PC-9 (cell line): ENCODE measurements around the gene NFKBIZ.

Experiments used
- EZH2 ChIP-seq: fragments of 200-600 bp; sonication (generic); IDR thresholded peaks from 2 replicates; pipeline ENCODE4 v1.8.0; 2017; ENCODE audit warnings: antibody characterized with exemption, low read depth
- TF ChIP-seq, protein P1 (sequence below): fragments of 200-600 bp; sonication (generic); conservative IDR thresholded peaks from 2 replicates; pipeline ENCODE4 v1.6.1; 2017; ENCODE audit warnings: mixed run types, antibody characterized with exemption, mild to moderate bottlenecking, moderate library complexity

DNA sequence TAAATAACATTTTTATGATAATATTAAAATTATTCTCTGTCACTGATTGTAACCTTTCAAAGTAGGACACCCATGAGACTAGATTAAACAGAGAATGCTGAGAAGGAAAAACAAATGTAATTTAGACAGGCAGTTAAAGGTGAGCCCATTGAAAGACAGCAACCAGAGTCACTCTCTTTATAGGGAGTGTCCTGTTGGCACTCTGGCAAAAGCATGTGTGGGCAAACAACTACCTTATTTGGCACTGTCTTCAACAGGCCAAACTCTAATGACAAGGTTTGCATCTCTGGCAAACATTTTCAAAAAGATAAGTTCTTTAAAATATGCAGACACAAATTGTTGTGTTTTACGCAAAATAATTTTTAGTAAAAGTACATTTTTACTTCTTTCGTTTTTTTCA lies 29.8 kb downstream of the NFKBIZ start:
- TF ChIP-seq, protein P1, sequence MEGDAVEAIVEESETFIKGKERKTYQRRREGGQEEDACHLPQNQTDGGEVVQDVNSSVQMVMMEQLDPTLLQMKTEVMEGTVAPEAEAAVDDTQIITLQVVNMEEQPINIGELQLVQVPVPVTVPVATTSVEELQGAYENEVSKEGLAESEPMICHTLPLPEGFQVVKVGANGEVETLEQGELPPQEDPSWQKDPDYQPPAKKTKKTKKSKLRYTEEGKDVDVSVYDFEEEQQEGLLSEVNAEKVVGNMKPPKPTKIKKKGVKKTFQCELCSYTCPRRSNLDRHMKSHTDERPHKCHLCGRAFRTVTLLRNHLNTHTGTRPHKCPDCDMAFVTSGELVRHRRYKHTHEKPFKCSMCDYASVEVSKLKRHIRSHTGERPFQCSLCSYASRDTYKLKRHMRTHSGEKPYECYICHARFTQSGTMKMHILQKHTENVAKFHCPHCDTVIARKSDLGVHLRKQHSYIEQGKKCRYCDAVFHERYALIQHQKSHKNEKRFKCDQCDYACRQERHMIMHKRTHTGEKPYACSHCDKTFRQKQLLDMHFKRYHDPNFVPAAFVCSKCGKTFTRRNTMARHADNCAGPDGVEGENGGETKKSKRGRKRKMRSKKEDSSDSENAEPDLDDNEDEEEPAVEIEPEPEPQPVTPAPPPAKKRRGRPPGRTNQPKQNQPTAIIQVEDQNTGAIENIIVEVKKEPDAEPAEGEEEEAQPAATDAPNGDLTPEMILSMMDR = no peak
- TF ChIP-seq EZH2 = no peak
